Nephron (organoid): ENCODE measurements around the gene PDE6H.

Experiments
- H3K27ac Mint-ChIP-seq, 3 experiments: 2 replicates each; pipeline ENCODE4 v1.8.0; 2020; ENCODE audit warnings: mixed read lengths in 3 of 3, mild to moderate bottlenecking in 2 of 3, moderate library complexity in 1 of 3
- H3K27me3 Mint-ChIP-seq: 2 replicates; pipeline ENCODE4 v1.8.0; 2021; ENCODE audit warnings: low read depth, mild to moderate bottlenecking, moderate library complexity, mixed read lengths
- H3K36me3 Mint-ChIP-seq: 2 replicates; pipeline ENCODE4 v1.8.0; 2020; ENCODE audit warnings: low read depth, mixed read lengths
- H3K4me1 Mint-ChIP-seq: 2 replicates; pipeline ENCODE4 v1.8.0; 2020; ENCODE audit warnings: mixed read lengths
- H3K4me3 Mint-ChIP-seq, 3 experiments: 2 replicates each; pipeline ENCODE4 v1.8.0; 2020; ENCODE audit warnings: mild to moderate bottlenecking in 3 of 3, mixed read lengths in 3 of 3, moderate library complexity in 2 of 3
- H3K9me3 Mint-ChIP-seq: 2 replicates; pipeline ENCODE4 v1.8.0; 2020; ENCODE audit warnings: mixed read lengths
- CTCF ChIP-seq, 3 experiments: fragments of 200-600 bp; sonication (generic); IDR thresholded peaks; one replicate each; pipeline ENCODE4 v1.5.0; 2021; ENCODE audit warnings: antibody characterized with exemption in 3 of 3; ENCODE audit not compliant: unreplicated experiment in 3 of 3

Gene PDE6H

GRCh38 chr12:14931359-14931758, 41.5 kb upstream of the PDE6H start:
- no peak for TF ChIP-seq CTCF (IDR thresholded peaks at IDR 0.05; ENCODE audit: unreplicated experiment in 3 of 3)
- H3K27me3 Mint-ChIP-seq = no peaks in the 10 kb centered on the region
- no peaks in the 10 kb centered on the region for H3K9me3 Mint-ChIP-seq
- no peaks in the 10 kb centered on the region for H3K36me3 Mint-ChIP-seq
- H3K4me3 Mint-ChIP-seq = no peak overlapping the region
- peak overlapping the region in 2 of 3 experiments; percentile 36 to 49 for H3K27ac Mint-ChIP-seq
- H3K4me1 Mint-ChIP-seq = peaks cover 41% of the 10 kb centered on the region

- no peaks in the 10 kb centered on the region for H3K9me3 Mint-ChIP-seq
- no peaks in the 10 kb centered on the region for H3K27me3 Mint-ChIP-seq
- peak overlapping the region; percentile 2 to 49 (median 38) for H3K27ac Mint-ChIP-seq
- no peak overlapping the region for H3K4me3 Mint-ChIP-seq
- H3K36me3 Mint-ChIP-seq = no peaks in the 10 kb centered on the region
- TF ChIP-seq CTCF (IDR thresholded peaks at IDR 0.05; ENCODE audit: unreplicated experiment in 3 of 3) = no peak
- peaks cover 41% of the 10 kb centered on the region for H3K4me1 Mint-ChIP-seq
Observed at GRCh38 chr12:14931791-14932560, 40.9 kb upstream of the PDE6H start.

- peaks cover 2% of the 10 kb centered on the region for H3K9me3 Mint-ChIP-seq
- peaks cover 25% of the 10 kb centered on the region for H3K4me1 Mint-ChIP-seq
- H3K27ac Mint-ChIP-seq = peak overlapping the region; percentile 95 to 98 (median 98)
- no peak for TF ChIP-seq CTCF (IDR thresholded peaks at IDR 0.05; ENCODE audit: unreplicated experiment in 3 of 3)
- no peaks in the 10 kb centered on the region for H3K36me3 Mint-ChIP-seq
- H3K4me3 Mint-ChIP-seq = no peak overlapping the region
- H3K27me3 Mint-ChIP-seq = no peaks in the 10 kb centered on the region
Observed at GRCh38 chr12:14934511-14934910, 38.3 kb upstream of the PDE6H start.

GRCh38 chr12:14935031-14935430, 37.8 kb upstream of the PDE6H start:
- Mint-ChIP-seq H3K4me1 (peaks cover 25% of the 10 kb centered on the region), H3K27ac (peak overlapping the region; percentile 95 to 98 (median 98)), H3K36me3 (no peaks in the 10 kb centered on the region), H3K4me3 (no peak overlapping the region), H3K9me3 (peaks cover 5% of the 10 kb centered on the region), H3K27me3 (no peaks in the 10 kb centered on the region)
- no peak for TF ChIP-seq CTCF (IDR thresholded peaks at IDR 0.05; ENCODE audit: unreplicated experiment in 3 of 3)

- H3K9me3 Mint-ChIP-seq = peaks cover 5% of the 10 kb centered on the region
- no peaks in the 10 kb centered on the region for H3K36me3 Mint-ChIP-seq
- peak in 1 of 3 experiments; percentile 8 for TF ChIP-seq CTCF (IDR thresholded peaks at IDR 0.05; ENCODE audit: unreplicated experiment in 3 of 3)
- H3K4me3 Mint-ChIP-seq = no peak overlapping the region
- peak overlapping the region; percentile 20 to 98 (median 98) for H3K27ac Mint-ChIP-seq
- no peaks in the 10 kb centered on the region for H3K27me3 Mint-ChIP-seq
- H3K4me1 Mint-ChIP-seq = peaks cover 16% of the 10 kb centered on the region
Observed at GRCh38 chr12:14936224-14936861, 36.5 kb upstream of the PDE6H start.
